DMS153 (cell line): Measurements from ENCODE around the gene CLSTN2.

Source experiments
- DNase-seq: peaks from one replicate; lab custom pipeline; 2025; lab: John Stamatoyannopoulos, UW

The CLSTN2 gene

GRCh38 chr3:140052771-140053702 is 118.1 kb downstream of the CLSTN2 start:
- DNase-seq = no peak

- DNase-seq = no peak
Measured at GRCh38 chr3:140053794-140054193, 118.8 kb downstream of the CLSTN2 start.

- no peak for DNase-seq
Measured at GRCh38 chr3:140055092-140055791, 120.3 kb downstream of the CLSTN2 start.

- DNase-seq = no peak
Measured at GRCh38 chr3:140056047-140056446, 121.1 kb downstream of the CLSTN2 start.

- DNase-seq = no peak
Measured at GRCh38 chr3:140061211-140061610, 126.2 kb downstream of the CLSTN2 start.

- DNase-seq = no peak
Measured at GRCh38 chr3:140062461-140062860, 127.5 kb downstream of the CLSTN2 start.

GRCh38 chr3:140067487-140067886 is 132.5 kb downstream of the CLSTN2 start:
- DNase-seq = no peak

GRCh38 chr3:140068494-140069017 is 133.6 kb downstream of the CLSTN2 start:
- no peak for DNase-seq

- DNase-seq = no peak
Measured at GRCh38 chr3:140073278-140074045, 138.5 kb downstream of the CLSTN2 start.

- no peak for DNase-seq
Measured at GRCh38 chr3:140076552-140076951, 141.6 kb downstream of the CLSTN2 start.

GRCh38 chr3:140077406-140077805 is 142.4 kb downstream of the CLSTN2 start:
- DNase-seq = no peak

GRCh38 chr3:140078343-140078742 is 143.4 kb downstream of the CLSTN2 start:
- no peak for DNase-seq

GRCh38 chr3:140078940-140079339 is 144.0 kb downstream of the CLSTN2 start:
- DNase-seq = no peak

- DNase-seq = no peak
Measured at GRCh38 chr3:140081887-140082286, 146.9 kb downstream of the CLSTN2 start.

GRCh38 chr3:140085001-140085400 is 150.0 kb downstream of the CLSTN2 start:
- no peak for DNase-seq

- no peak for DNase-seq
Measured at GRCh38 chr3:140086642-140087041, 151.7 kb downstream of the CLSTN2 start.

- no peak for DNase-seq
Measured at GRCh38 chr3:140088058-140088457, 153.1 kb downstream of the CLSTN2 start.

- DNase-seq = no peak
Measured at GRCh38 chr3:140088513-140088912, 153.5 kb downstream of the CLSTN2 start.

- no peak for DNase-seq
Measured at GRCh38 chr3:140089403-140090072, 154.6 kb downstream of the CLSTN2 start.

GRCh38 chr3:140091143-140091542 is 156.2 kb downstream of the CLSTN2 start:
- DNase-seq = no peak

- no peak for DNase-seq
Measured at GRCh38 chr3:140092848-140093536, 158.0 kb downstream of the CLSTN2 start.
